ENCODE results near the gene NUMA1. TPM values are rescaled to one million over a fixed set of nuclear protein-coding genes. Genes with fewer than 3 reads are reported as not detected.

The NUMA1 gene
- total and polyA plus RNA-seq, 9 of the 15 experiments (the other 6 are each of a cell fraction or from before 2014, with no cell fraction given), result 4.1 to 104 (median 51.2) TPM

DNA sequence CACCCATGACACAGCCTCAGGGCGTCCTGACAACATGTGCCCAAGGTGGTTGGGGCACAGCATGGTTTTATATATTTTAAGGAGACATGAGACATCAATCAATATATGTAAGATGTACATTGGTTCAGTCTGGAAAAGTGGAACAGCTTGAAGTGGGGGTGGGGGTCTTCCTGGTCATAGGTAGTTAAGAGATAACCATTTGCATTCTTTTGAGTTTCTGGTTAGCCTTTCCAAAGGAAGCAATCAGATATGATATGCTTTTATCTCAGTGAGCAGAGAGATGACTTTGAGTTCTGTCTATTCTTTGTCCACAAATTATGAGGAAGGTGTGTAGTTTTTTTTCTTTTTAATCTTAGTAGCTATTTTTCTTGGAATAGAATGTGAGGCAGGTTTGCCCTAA is 42.3 kb upstream of the NUMA1 start (continued):
- TF ChIP-seq, protein P1, sequence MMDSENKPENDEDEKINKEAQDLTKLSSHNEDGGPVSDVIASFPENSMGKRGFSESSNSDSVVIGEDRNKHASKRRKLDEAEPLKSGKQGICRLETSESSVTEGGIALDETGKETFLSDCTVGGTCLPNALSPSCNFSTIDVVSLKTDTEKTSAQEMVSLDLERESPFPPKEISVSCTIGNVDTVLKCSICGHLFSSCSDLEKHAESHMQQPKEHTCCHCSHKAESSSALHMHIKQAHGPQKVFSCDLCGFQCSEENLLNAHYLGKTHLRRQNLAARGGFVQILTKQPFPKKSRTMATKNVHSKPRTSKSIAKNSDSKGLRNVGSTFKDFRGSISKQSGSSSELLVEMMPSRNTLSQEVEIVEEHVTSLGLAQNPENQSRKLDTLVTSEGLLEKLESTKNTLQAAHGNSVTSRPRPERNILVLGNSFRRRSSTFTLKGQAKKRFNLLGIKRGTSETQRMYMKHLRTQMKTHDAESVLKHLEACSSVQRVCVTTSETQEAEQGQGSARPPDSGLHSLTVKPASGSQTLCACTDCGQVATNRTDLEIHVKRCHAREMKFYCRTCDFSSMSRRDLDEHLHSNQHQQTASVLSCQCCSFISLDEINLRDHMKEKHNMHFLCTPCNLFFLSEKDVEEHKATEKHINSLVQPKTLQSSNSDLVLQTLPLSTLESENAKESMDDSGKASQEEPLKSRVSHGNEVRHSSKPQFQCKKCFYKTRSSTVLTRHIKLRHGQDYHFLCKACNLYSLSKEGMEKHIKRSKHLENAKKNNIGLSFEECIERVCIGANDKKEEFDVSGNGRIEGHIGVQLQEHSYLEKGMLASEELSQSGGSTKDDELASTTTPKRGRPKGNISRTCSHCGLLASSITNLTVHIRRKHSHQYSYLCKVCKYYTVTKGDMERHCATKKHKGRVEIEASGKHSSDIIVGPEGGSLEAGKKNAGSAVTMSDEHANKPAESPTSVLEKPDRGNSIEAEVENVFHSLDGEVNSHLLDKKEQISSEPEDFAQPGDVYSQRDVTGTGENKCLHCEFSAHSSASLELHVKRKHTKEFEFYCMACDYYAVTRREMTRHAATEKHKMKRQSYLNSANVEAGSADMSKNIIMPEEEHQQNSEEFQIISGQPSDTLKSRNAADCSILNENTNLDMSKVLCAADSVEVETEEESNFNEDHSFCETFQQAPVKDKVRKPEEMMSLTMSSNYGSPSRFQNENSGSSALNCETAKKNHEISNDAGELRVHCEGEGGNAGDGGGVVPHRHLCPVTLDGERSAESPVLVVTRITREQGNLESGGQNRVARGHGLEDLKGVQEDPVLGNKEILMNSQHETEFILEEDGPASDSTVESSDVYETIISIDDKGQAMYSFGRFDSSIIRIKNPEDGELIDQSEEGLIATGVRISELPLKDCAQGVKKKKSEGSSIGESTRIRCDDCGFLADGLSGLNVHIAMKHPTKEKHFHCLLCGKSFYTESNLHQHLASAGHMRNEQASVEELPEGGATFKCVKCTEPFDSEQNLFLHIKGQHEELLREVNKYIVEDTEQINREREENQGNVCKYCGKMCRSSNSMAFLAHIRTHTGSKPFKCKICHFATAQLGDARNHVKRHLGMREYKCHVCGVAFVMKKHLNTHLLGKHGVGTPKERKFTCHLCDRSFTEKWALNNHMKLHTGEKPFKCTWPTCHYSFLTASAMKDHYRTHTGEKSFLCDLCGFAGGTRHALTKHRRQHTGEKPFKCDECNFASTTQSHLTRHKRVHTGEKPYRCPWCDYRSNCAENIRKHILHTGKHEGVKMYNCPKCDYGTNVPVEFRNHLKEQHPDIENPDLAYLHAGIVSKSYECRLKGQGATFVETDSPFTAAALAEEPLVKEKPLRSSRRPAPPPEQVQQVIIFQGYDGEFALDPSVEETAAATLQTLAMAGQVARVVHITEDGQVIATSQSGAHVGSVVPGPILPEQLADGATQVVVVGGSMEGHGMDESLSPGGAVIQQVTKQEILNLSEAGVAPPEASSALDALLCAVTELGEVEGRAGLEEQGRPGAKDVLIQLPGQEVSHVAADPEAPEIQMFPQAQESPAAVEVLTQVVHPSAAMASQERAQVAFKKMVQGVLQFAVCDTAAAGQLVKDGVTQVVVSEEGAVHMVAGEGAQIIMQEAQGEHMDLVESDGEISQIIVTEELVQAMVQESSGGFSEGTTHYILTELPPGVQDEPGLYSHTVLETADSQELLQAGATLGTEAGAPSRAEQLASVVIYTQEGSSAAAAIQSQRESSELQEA (IDR thresholded peaks at IDR 0.05; ENCODE audit: low read depth), result no peak
- TF ChIP-seq ZNF79 (CRISPR knock-in tag; IDR thresholded peaks at IDR 0.05; ENCODE audit: low read depth) (no peak), HSF4 (CRISPR knock-in tag; IDR thresholded peaks at IDR 0.05; ENCODE audit: borderline replicate concordance) (no peak), ZEB2 (IDR thresholded peaks at IDR 0.05) (peak; percentile 57; the same call in 1 of the 2 replicates), CREM (IDR thresholded peaks at IDR 0.05; ENCODE audit: low read depth) (no peak), ZNF57 (CRISPR knock-in tag; IDR thresholded peaks at IDR 0.05) (no peak), SPI1 (IDR thresholded peaks at IDR 0.05; ENCODE audit: borderline replicate concordance, low read depth, low read length) (no peak), BDP1 (IDR thresholded peaks at IDR 0.05; ENCODE audit: insufficient read depth, insufficient read length) (no peak), NFXL1 (CRISPR knock-in tag; IDR thresholded peaks at IDR 0.05) (no peak), POLR3G (IDR thresholded peaks at IDR 0.05; ENCODE audit: extremely low read depth, insufficient read length, insufficient replicate concordance) (no peak), COPS2 (conservative IDR thresholded peaks at IDR 0.05) (no peak), ZNF445 (CRISPR knock-in tag; IDR thresholded peaks at IDR 0.05; ENCODE audit: low read depth) (no peak), ZNF316 (IDR thresholded peaks at IDR 0.05) (no peak), GATAD2B (IDR thresholded peaks at IDR 0.05; ENCODE audit: borderline replicate concordance) (0 out of 2 replicates have a peak, but pooled peaks have one; percentile 43), ARID1B (IDR thresholded peaks at IDR 0.05) (peak; percentile 84), TSC22D4 (tag; IDR thresholded peaks at IDR 0.05) (no peak), ZNF707 (CRISPR knock-in tag; conservative IDR thresholded peaks at IDR 0.05) (no peak), NFE2 (IDR thresholded peaks at IDR 0.05; ENCODE audit: low read depth) (peak; percentile 64), CBFA2T2 (conservative IDR thresholded peaks at IDR 0.05) (peak; percentile 61), SAFB2 (IDR thresholded peaks at IDR 0.05; ENCODE audit: borderline replicate concordance, low read depth, low read length, severe bottlenecking) (no peak)
- TF ChIP-seq, protein P2, sequence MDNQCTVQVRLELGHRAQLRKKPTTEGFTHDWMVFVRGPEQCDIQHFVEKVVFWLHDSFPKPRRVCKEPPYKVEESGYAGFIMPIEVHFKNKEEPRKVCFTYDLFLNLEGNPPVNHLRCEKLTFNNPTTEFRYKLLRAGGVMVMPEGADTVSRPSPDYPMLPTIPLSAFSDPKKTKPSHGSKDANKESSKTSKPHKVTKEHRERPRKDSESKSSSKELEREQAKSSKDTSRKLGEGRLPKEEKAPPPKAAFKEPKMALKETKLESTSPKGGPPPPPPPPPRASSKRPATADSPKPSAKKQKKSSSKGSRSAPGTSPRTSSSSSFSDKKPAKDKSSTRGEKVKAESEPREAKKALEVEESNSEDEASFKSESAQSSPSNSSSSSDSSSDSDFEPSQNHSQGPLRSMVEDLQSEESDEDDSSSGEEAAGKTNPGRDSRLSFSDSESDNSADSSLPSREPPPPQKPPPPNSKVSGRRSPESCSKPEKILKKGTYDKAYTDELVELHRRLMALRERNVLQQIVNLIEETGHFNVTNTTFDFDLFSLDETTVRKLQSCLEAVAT (IDR thresholded peaks at IDR 0.05), result no peak

Data from K562 (cell line).